GM18951 (cell line): ENCODE measurements around the gene MYRIP.

ENCODE experiments used
- POLR2A ChIP-seq: IDR thresholded peaks from 4 replicates; pipeline ENCODE4 v1.6.1; 2011; ENCODE audit warnings: mild to moderate bottlenecking; ENCODE audit not compliant: insufficient read length, insufficient read depth; ENCODE audit errors: extremely low read depth
- in situ Hi-C: fragments of 300-500 bp; cut with MboI; formaldehyde crosslinking; loops from one replicate; pipeline ENCODE4 v1.12.0; 2022; ENCODE audit warnings: low sequenced_read_pairs, mixed read lengths, inconsistent platforms; ENCODE audit not compliant: unreplicated experiment

MYRIP gene

DNA sequence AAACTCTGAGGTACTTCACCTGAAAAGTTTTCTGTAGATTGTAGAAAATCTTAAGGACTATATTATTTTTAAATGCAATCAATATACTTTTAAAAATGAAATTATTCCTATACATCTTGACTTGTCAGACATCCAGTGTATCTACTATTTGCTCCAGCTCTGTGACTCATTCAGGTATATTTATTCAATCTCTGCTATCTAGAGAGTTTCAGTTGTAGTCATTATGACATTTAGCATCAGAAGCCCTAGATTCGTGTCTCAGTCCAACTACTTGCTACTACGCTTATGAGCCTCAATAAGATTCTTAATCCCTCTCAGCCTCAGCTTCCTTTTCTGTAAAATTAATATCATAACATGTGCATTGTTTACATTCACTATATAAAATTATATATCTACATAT is 477.8 kb downstream of the MYRIP start:
- in situ Hi-C loops = no loop called here
- TF ChIP-seq POLR2A = no peak

DNA sequence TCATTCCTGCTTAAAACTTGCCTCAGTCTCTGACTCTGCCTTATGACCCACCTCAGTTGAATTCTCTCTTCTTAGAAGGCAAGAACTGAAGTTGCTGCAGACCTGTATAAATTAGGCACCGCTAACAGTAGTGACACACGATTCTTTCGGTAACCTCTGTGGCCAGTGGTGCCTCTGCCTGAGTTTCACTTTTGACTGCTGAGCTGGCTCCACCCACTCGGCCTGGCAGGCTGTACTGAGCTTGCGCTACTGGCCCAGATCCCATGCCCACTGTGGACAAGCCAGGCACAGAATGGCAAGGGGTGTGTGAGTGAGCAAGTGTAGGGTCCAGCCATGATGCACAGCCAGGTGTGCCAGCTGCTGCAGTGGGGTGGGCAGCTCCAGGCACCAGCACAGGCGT is 481.0 kb downstream of the MYRIP start:
- TF ChIP-seq POLR2A = no peak
- in situ Hi-C loops = no loop called here

GRCh38 chr3:40291471-40291870 is 482.1 kb downstream of the MYRIP start:
- TF ChIP-seq POLR2A = no peak
- in situ Hi-C loops = no loop called here

GRCh38 chr3:40292637-40293349 is 483.4 kb downstream of the MYRIP start:
- in situ Hi-C loops = no loop called here
- TF ChIP-seq POLR2A = no peak

DNA sequence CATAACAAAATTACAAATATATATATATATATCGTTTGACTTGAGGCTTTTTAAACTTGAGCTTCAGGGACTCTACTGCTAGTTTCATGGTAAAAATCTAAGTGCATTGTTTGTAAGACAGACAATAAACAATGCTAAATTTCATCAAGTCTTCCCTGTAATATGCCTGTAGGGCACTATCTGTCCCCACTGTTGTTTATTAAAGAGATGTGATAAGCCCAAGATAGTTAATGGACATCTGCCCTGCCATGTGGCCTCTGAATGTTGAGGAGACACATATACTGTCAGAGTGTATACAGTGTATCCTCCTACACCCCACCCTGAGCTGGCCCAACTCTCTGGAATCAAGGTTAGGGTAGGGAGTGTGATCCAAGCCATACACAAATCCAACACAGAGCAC is 485.0 kb downstream of the MYRIP start:
- in situ Hi-C loops = no loop called here
- TF ChIP-seq POLR2A = no peak

DNA sequence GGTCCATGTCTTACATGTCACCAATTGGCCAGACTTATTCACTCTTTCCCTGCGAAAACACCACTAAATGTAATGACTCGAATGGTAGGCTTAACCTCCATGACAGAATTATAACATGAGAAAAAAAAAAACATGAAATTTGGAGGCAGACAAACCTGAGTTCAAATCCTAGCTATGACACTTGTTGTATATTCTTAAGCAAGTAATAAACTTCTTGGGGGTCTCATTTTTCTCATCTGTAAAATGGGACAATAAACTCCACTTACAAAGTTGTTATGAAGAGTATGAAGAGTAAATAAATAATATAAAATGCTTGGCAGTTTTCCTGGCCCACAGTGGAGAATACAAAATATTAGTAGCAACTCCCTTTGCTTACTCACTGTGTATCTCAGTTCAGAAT is 488.7 kb downstream of the MYRIP start:
- TF ChIP-seq POLR2A = no peak
- in situ Hi-C loops = no loop called here

DNA sequence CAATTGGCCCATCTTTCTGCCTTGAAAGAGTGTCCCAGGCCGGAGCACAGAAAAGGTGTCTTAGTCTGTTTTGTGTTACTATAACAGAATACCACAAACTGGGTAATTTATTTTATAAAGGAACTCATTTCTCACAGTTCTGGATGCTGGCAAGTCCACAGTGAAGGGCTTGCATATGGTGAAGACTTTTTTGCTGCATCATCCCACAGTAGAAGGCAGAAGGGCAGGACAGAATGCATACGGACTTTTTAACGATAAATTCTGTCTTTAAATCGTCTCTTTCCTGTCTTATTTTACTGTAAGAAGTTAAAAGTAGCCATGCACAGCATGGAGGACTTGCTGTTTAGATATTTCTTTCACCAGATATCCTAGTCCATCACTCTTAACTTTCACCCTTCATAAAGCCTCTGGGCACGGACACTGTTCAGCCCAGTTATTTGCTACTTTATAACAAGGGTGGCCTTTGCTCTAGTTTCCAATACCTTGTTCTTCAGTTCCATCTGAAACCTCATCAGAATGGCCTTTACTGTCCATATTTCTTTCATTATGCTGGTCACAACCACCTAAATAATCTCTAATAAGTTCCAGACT is 489.8 kb downstream of the MYRIP start:
- in situ Hi-C loops = no loop called here

DNA sequence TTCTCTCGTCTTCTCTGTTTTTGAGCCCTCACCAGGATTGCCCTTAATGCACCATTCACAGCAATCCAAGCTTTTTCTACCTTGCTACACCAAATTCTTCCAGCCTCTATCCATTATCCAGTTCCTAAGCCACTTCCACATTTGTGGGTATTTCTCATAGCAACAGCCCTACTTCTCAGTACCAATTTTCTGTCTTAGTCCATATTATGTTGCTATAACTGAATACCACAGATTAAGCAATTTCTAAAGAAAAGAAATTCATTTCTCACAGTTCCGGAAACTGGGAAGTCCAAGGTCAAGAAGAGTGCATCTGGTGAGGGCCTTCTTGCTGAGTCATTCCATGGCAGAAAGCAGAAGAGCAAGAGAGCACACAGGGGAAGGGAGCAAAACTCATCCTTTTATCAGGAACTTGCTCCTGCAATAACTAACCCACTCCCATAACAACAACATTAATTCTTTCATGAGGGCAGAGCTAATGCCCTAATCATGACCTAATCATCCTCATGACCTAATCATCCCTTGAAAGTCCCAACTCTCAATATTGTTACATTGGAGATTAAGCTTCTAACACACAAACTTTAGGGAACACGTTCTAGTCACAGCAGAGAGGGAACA is 490.4 kb downstream of the MYRIP start:
- no peak for TF ChIP-seq POLR2A
- in situ Hi-C loops = no loop called here

More for the DNA sequence above, 489.8 kb downstream of the MYRIP start:
- no peak for TF ChIP-seq POLR2A

GRCh38 chr3:40302784-40303183 is 493.4 kb downstream of the MYRIP start:
- in situ Hi-C loops = no loop called here
- TF ChIP-seq POLR2A = no peak

GRCh38 chr3:40304352-40304751 is 494.9 kb downstream of the MYRIP start:
- no peak for TF ChIP-seq POLR2A
- in situ Hi-C loops = no loop called here

- in situ Hi-C loops = no loop called here
- TF ChIP-seq POLR2A = no peak
These were observed 496.9 kb downstream of the MYRIP start for GRCh38 chr3:40306336-40306735.

- in situ Hi-C loops = no loop called here
These were observed 497.8 kb downstream of the MYRIP start for GRCh38 chr3:40307176-40307575.

GRCh38 chr3:40308725-40309417 is 499.5 kb downstream of the MYRIP start:
- in situ Hi-C loops = no loop called here

More at GRCh38 chr3:40307176-40307575, 497.8 kb downstream of the MYRIP start:
- TF ChIP-seq POLR2A = no peak

More at GRCh38 chr3:40308725-40309417, 499.5 kb downstream of the MYRIP start:
- no peak for TF ChIP-seq POLR2A
